HAP-1 (cell line): Measurements from ENCODE around the gene SIN3B.
"Not testable (repeated sequence)": the region's sequence is repeated elsewhere in the genome, so short reads cannot be mapped to it uniquely, and the experiment has no call there.

Source experiments
- DNase-seq, 2 experiments: peaks; one replicate each; pipeline ENCODE4 v3.0.0-alpha.2; 2016 to 2020; ENCODE audit warnings: low spot score in 2 of 2
- H3K27me3 ChIP-seq: fragments of 250-450 bp; sonication (Bioruptor Pico); 2 replicates; pipeline ENCODE4 v1.5.1; 2020; ENCODE audit warnings: low read depth, mild to moderate bottlenecking, moderate library complexity
- H3K36me3 ChIP-seq: fragments of 250-450 bp; sonication (Bioruptor Pico); replicated peaks from 2 replicates; pipeline ENCODE4 v1.5.1; 2020; ENCODE audit warnings: mild to moderate bottlenecking
- H3K4me1 ChIP-seq: fragments of 250-450 bp; sonication (Bioruptor Pico); 2 replicates; pipeline ENCODE4 v1.5.1; 2020; ENCODE audit warnings: mild to moderate bottlenecking
- H3K4me3 ChIP-seq: fragments of 250-450 bp; sonication (Bioruptor Pico); 2 replicates; pipeline ENCODE4 v1.5.1; 2020; ENCODE audit warnings: mild to moderate bottlenecking, moderate library complexity
- H3K9me3 ChIP-seq: fragments of 250-450 bp; sonication (Bioruptor Pico); 2 replicates; pipeline ENCODE4 v1.5.1; 2020; ENCODE audit warnings: mild to moderate bottlenecking, moderate library complexity
- in situ Hi-C: fragments of 300-500 bp; cut with MboI; formaldehyde crosslinking; loops from 3 replicates; pipeline ENCODE4 v1.14.3; 2020; ENCODE audit warnings: low sequenced_read_pairs, inconsistent platforms, mixed read lengths

The SIN3B gene

DNA sequence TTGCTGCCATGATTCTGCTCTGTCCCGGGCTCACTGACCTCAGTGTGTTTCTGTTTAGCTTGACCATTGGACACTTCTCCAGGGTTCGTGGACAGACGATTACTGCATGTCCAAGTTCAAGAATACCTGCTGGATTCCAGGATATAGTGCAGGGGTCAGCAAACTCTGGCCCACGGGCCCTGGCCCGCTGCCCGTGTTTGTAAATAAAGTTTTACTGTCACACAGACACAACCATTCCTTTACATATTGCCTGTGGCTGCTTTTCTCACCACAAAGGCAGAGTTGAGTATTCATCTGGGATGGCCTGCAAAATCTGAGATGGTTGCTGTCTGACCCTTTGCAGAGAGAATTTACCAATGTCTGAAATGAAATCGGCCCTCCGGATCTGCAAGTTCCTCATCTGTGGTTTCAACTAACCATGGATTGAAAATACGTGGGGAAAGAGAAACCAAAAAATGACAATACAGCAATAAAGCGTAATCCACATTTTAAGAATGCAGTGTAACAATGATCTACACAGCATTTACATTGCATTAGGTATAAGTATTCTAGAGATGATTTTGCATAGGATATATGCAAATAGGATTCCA lies 33.7 kb downstream of the SIN3B start:
- Histone ChIP-seq H3K4me1 (no peaks in the 10 kb centered on the region), H3K9me3 (no peaks in the 10 kb centered on the region), H3K4me3 (no peak overlapping the region), H3K27me3 (no peaks in the 10 kb centered on the region), H3K36me3 (peaks cover 43% of the 10 kb centered on the region)
- in situ Hi-C loops: no loop called here
- no peak for DNase-seq

GRCh38 chr19:16867211-16867610 lies 38.0 kb downstream of the SIN3B start:
- H3K36me3 ChIP-seq: peaks cover 64% of the 10 kb centered on the region
- H3K27me3 ChIP-seq: no peaks in the 10 kb centered on the region
- in situ Hi-C loops: no loop called here
- H3K4me1 ChIP-seq: no peaks in the 10 kb centered on the region
- no peak for DNase-seq
- no peak overlapping the region for H3K4me3 ChIP-seq
- H3K9me3 ChIP-seq: no peaks in the 10 kb centered on the region

- DNase-seq: no peak
- H3K4me1 ChIP-seq: no peaks in the 10 kb centered on the region
- no peaks in the 10 kb centered on the region for H3K27me3 ChIP-seq
- H3K36me3 ChIP-seq: peaks cover 62% of the 10 kb centered on the region
- no peaks in the 10 kb centered on the region for H3K9me3 ChIP-seq
- no peak overlapping the region for H3K4me3 ChIP-seq
- in situ Hi-C loops: no loop called here
These were observed 39.4 kb downstream of the SIN3B start for GRCh38 chr19:16868423-16869130.

GRCh38 chr19:16869331-16869972 lies 40.3 kb downstream of the SIN3B start:
- no peak for DNase-seq
- H3K4me1 ChIP-seq: no peaks in the 10 kb centered on the region
- in situ Hi-C loops: no loop called here
- no peaks in the 10 kb centered on the region for H3K27me3 ChIP-seq
- H3K9me3 ChIP-seq: no peaks in the 10 kb centered on the region
- peaks cover 53% of the 10 kb centered on the region for H3K36me3 ChIP-seq
- no peak overlapping the region for H3K4me3 ChIP-seq

- peaks cover 38% of the 10 kb centered on the region for H3K36me3 ChIP-seq
- no peak overlapping the region for H3K4me3 ChIP-seq
- H3K4me1 ChIP-seq: no peaks in the 10 kb centered on the region
- in situ Hi-C loops: no loop called here
- DNase-seq: no peak
- no peaks in the 10 kb centered on the region for H3K27me3 ChIP-seq
- no peaks in the 10 kb centered on the region for H3K9me3 ChIP-seq
These were observed 42.7 kb downstream of the SIN3B start for GRCh38 chr19:16871871-16872270.

- Histone ChIP-seq H3K9me3 (no peaks in the 10 kb centered on the region), H3K36me3 (peaks cover 34% of the 10 kb centered on the region), H3K4me3 (no peak overlapping the region), H3K4me1 (no peaks in the 10 kb centered on the region), H3K27me3 (no peaks in the 10 kb centered on the region)
- in situ Hi-C loops: no loop called here
- no peak for DNase-seq
These were observed 43.5 kb downstream of the SIN3B start for GRCh38 chr19:16872728-16873127.

GRCh38 chr19:16873594-16873993 lies 44.4 kb downstream of the SIN3B start:
- Histone ChIP-seq H3K36me3 (peaks cover 42% of the 10 kb centered on the region), H3K27me3 (no peaks in the 10 kb centered on the region), H3K9me3 (no peaks in the 10 kb centered on the region), H3K4me3 (no peak overlapping the region), H3K4me1 (no peaks in the 10 kb centered on the region)
- in situ Hi-C loops: no loop called here
- no peak for DNase-seq

DNA sequence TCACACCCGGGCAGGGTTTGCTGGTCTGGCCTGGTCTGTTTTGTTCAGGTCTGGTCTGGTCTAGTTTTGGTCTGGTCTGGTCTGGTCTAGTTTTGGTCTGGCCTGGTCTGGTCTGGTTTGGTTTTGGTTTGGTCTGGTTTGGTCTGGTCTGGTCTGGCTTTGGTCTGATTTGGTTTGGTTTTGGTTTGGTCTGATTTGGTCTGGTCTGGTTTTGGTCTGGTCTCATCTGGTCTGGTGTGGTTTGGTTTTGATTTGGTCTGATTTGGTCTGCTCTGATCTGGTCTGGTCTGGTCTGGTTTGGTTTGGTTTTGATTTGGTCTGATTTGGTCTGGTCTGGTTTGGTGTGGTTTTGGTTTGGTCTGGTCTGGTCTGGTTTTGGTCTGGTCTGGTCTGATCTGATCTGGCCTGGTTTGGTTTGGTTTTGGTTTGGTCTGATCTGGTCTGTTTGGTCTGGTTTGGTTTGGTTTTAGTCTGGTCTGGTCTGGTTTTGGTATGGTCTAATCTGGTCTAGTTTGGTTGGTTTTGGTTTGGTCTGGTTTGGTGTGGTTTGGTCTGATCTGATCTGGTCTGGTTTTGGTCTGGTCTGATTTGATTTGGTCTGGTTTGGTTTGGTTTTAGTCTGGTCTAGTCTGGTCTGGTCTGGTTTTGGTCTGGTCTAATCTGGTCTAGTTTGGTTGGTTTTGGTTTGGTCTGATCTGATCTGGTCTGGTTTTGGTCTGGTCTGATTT lies 45.2 kb downstream of the SIN3B start:
- no peak for DNase-seq
- in situ Hi-C loops: no loop called here
- Histone ChIP-seq H3K4me3 (no peak overlapping the region), H3K9me3 (no peaks in the 10 kb centered on the region), H3K27me3 (no peaks in the 10 kb centered on the region), H3K4me1 (no peaks in the 10 kb centered on the region), H3K36me3 (peaks cover 45% of the 10 kb centered on the region)

DNA sequence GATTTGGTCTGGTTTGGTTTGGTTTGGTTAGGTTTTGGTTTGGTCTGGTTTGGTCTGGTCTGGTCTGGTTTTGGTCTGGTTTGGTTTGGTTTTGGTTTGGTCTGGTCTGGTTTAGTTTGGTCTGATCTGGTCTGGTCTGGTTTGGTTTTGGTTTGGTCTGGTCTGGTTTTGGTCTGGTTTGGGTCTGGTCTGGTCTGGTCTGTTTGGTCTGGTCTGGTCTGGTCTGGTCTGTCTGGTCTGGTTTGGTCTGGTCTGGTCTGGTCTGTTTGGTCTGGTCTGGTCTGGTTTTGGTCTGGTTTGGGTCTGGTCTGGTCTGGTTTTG lies 45.7 kb downstream of the SIN3B start:
- H3K36me3 ChIP-seq: peaks cover 48% of the 10 kb centered on the region
- DNase-seq, H3K9me3 ChIP-seq, H3K4me3 ChIP-seq, in situ Hi-C loops, H3K27me3 ChIP-seq, H3K4me1 ChIP-seq: not testable (repeated sequence)

DNA sequence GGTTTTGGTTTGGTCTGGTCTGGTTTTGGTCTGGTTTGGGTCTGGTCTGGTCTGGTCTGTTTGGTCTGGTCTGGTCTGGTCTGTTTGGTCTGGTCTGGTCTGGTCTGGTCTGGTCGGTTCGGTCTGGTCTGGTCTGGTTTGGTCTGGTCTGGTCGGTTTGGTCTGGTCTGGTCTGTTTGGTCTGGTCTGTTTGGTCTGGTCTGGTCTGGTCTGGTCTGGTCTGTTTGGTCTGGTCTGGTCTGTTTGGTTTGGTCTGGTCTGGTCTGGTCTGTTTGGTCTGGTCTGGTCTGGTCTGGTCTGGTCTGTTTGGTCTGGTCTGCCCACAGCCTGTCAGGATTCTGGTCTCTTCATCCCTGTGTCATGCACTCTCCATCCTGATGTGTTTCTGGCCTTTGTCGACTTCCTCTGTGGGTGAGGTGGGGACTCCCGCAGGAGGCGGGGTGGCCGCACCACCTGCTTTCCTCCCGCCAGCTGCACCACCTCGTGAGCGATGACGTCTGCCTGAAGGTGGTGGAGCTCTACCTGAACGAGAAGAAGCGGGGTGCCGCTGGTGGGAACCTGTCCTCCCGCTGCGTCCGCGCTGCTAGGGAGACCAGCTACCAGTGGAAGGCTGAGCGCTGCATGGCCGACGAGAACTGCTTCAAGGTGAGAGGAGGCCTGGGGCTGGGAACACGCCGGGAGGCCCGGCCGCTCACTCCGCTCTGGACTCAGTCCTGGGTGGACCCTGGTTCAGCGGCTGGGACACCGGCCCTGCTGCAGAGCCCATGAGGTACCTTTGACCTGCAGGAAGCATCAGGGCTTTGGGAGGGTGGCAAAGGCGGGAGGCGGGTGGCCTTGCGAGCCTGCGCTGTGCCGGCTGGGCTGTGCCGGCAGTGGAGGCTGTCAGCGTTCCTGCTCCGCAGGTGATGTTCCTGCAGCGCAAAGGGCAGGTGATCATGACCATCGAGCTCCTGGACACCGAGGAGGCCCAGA lies 46.7 kb downstream of the SIN3B start:
- H3K27me3 ChIP-seq: no peaks in the 10 kb centered on the region
- in situ Hi-C loops: no loop called here
- H3K4me3 ChIP-seq: no peak overlapping the region
- DNase-seq: no peak
- no peaks in the 10 kb centered on the region for H3K4me1 ChIP-seq
- H3K9me3 ChIP-seq: no peaks in the 10 kb centered on the region
- peaks cover 44% of the 10 kb centered on the region for H3K36me3 ChIP-seq

- H3K36me3 ChIP-seq: peaks cover 34% of the 10 kb centered on the region
- peaks cover under 1% of the 10 kb centered on the region; the same call in 1 of the 2 replicates for H3K9me3 ChIP-seq
- in situ Hi-C loops: no loop called here
- no peak for DNase-seq
- no peaks in the 10 kb centered on the region for H3K4me1 ChIP-seq
- H3K4me3 ChIP-seq: no peak overlapping the region
- no peaks in the 10 kb centered on the region for H3K27me3 ChIP-seq
These were observed 47.7 kb downstream of the SIN3B start for GRCh38 chr19:16876904-16877361.

GRCh38 chr19:16877581-16877980 lies 48.4 kb downstream of the SIN3B start:
- peaks cover 30% of the 10 kb centered on the region for H3K36me3 ChIP-seq
- in situ Hi-C loops: no loop called here

More at GRCh38 chr19:16877581-16877980, 48.4 kb downstream of the SIN3B start:
- H3K9me3 ChIP-seq: peaks cover 3% of the 10 kb centered on the region
- no peaks in the 10 kb centered on the region for H3K4me1 ChIP-seq
- H3K4me3 ChIP-seq: no peak overlapping the region
- no peaks in the 10 kb centered on the region for H3K27me3 ChIP-seq
- DNase-seq: no peak
